Sigmoid colon (tissue), 4 donors: ENCODE data around the gene PRSS57.

Experiments used
- EP300 ChIP-seq, 4 donors: sonication (generic); formaldehyde crosslinking; IDR thresholded peaks; one replicate each; pipeline ENCODE4 v1.6.1; 2017; ENCODE audit warnings: antibody characterized with exemption in 4 of 4
- POLR2A ChIP-seq, 2 donors: fragments of 450-650 bp; IDR thresholded peaks; one replicate each; pipeline ENCODE4 v1.6.1; 2016; ENCODE audit warnings: antibody characterized with exemption in 2 of 2, mild to moderate bottlenecking in 2 of 2, moderate library complexity in 2 of 2

- TF ChIP-seq POLR2A (IDR thresholded peaks at IDR 0.05) (no peak), EP300 (IDR thresholded peaks at IDR 0.05) (no peak)
Observed at GRCh38 chr19:685454-685931, 9.8 kb downstream of the PRSS57 start.
